Dedifferentiated amniotic fluid mesenchymal stem cell (primary cell): Measurements from ENCODE around the gene RNF207.
"Not testable (repeated sequence)": the region's sequence is repeated elsewhere in the genome, so short reads cannot be mapped to it uniquely, and the experiment has no call there.

ENCODE experiments used
- DNase-seq: peaks from one replicate; pipeline ENCODE4 v3.0.0-alpha.2; 2016; ENCODE audit errors: extremely low spot score

Gene RNF207

GRCh38 chr1:6200188-6200809, 5.6 kb upstream of the RNF207 start:
- DNase-seq: no peak

DNA sequence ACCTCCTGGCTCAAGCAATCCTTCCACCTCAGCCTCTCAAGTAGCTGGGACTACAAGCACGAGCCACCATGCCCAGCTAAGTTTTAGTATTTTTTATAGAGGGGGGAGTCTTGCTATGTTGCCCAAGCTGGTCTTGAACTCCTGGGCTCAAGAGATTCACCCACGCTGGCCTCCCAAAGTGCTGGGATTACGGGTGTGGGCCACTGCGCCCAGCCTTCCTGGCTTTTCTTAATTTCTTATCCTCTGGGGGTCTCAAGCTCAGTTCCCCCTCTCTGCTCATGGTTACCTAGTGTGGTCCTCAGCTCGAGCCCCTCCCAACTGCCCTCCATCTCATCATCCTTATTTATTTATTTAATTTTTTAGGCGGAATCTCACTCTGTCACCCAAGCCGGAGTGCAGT, 3.7 kb upstream of the RNF207 start:
- DNase-seq: no peak

- no peak for DNase-seq
Measured at GRCh38 chr1:6206520-6206855, 569 bp downstream of the RNF207 start.

DNA sequence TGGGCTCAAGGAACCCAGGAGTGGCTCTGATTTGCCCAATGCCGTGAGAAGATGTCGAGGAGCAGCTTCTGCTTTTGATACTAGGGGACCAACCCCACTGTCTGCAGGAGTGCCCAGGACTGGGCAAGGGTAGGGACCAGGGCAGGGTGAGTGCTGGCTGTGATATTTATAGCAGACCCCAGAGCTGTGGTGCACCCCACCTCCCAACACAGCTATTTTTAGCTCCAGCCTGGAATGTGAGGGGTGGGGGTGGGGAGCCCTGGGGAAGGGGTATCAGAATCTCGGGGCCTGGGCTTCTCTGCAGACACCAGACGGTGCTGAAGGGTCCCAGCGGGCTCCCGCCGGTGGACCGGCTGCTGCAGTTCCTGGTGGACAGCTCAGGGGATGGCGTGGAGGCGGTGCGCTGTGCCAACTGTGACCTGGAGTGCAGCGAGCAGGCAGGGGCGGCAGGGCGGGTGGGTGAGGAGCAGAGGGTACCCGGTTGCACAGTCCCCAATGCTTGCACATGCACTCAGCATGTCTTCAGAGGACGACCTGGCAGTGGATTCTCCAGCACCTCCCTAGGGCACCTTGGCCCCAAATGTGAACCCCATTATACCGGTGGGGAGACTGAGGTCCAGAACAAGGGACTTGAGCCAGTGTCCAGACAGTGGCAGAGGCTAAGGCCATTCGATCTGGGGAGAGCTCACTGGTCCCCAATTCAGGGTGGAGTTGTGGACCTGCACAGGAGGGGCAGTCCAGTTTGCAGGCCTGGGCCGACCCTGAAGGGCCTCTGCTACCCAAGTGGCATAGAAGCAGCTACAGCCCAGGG, 1.4 kb downstream of the RNF207 start:
- DNase-seq: no peak

- no peak for DNase-seq
Measured at GRCh38 chr1:6207921-6208320, 2.0 kb downstream of the RNF207 start.

- no peak for DNase-seq
Measured at GRCh38 chr1:6208723-6209660, 3.1 kb downstream of the RNF207 start.

GRCh38 chr1:6209661-6210580, 4.0 kb downstream of the RNF207 start:
- no peak for DNase-seq

DNA sequence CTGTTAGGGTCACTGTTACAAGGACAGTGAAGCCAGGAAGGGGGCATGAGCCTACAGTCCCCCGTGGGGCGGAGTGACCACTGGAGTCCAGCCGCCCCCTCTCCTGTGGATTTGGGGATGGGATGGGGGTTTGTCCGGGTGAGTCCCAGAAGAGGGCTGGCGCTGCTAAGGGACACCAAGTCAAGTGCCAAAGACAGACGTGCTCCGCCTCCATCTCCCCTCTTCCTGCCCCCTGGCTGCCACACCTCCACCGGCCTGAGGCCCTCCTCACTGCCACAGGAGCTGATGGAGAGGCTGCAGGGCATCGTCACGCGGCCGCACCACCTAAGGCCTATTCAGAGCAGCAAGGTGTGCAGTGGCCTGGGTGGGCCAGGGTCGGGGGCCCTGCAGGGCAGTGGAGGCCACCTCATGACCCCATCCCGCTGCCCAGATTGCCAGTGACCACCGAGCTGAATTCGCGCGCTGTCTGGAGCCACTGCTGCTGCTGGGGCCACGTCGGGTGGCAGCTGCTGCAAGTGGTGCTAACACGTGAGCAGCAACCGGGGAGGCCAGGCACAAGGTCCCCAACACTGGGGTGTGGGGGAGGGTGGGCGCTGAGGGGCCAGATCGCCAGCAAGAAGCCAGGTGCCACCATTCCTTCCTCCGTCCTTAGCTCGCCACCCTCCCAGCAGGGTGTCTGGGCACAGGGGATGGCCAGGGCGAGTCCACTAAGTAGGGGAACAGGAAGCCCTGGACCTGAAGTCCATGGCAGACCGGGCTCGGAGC, 4.9 kb downstream of the RNF207 start:
- DNase-seq: no peak

DNA sequence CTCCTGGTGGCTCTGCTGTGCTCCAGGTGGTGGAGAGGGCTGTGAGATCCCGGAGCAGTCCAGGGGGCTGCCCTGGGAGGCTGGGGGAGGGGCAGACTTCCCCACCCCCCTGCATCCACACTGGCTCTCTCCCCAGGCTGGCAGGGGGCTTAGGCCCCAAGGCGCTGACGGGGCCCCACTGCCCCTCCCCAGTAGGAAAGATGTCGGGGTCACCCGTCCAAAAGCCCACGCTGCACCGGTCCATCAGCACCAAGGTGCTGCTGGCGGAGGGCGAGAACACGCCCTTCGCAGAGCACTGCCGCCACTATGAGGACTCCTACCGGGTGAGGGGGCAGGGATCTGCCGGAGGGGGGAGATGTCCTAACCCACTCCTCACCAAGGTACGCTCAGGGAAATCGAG, 5.8 kb downstream of the RNF207 start:
- no peak for DNase-seq

DNA sequence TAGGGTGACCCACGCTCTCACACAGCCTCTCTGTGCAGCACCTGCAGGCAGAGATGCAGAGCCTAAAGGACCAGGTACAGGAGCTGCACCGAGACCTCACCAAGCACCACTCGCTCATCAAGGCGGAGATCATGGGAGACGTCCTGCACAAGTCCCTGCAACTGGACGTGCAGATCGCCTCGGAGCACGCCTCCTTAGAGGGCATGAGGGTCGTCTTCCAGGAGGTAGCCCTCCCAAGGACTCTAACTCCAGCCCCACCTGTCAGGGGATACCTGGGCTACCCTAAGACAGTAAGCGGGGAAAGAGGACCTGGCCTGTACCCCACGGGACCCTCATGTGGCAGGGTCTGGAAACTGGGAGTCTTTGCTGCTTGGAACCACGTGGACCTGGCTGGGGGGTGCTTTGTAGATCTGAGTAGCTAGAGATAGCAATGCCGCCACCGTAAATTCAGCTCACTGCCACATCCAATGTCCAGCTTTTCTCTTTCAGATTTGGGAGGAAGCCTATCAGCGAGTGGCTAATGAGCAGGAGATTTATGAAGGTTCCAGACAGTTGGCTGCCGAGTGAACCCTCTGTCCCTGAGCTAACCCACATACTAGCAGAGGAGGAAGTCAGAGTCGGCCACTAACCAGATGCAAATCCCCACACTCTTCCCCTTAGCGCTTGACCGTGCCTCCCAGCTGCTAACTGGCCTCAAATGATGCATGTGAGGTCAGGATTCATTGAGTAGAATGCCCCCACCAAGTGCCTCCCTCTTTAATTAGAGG, 6.5 kb downstream of the RNF207 start:
- no peak for DNase-seq

- no peak for DNase-seq
Measured at GRCh38 chr1:6218375-6219164, 12.7 kb downstream of the RNF207 start.

DNA sequence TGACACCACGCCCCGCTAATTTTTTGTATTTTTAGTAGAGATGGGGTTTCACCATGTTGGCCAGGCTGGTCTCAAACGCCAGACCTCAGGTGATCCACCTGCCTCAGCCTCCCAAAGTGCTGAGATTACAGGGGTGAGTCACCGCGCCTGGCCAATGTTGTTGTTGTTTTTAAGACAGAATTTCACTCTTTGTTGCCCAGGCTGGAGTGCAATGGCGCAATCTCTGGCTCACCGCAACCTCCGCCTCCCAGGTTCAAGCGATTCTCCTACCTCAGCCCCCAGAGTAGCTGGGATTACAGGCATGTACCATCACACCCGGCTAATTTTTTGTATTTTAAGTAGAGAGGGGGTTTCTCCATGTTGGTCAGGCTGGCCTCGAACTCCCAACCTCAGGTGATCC, 13.7 kb downstream of the RNF207 start:
- DNase-seq: not testable (repeated sequence)

- DNase-seq: no peak
Measured at GRCh38 chr1:6220236-6220635, 14.3 kb downstream of the RNF207 start.

DNA sequence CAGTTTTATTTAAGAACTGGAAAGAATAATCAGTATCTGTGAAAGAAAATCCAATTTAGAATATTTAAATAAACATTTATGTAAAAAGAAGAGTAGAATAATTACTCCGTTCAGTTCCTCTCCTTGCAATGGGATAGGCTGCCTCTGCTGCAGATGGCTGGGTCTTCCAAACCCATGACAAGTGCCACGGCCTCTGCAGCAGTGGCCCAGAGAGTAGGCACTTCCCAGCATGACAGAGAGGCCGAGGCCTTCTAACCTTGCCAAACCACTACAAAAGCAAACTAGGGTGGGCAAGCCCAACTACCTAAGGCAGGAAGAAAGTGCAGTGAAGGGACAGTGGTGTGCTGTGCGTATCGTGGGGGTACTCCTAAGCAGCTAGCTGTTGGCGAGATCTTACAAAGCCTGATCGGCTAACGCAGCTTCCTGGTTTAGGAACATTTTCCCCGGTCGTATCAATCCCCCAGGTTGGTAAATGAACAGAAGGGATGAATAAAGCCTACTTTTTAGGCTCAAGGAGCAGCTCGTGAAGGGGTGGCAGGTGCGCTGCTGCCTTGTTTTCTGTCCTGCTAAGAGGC, 15.4 kb downstream of the RNF207 start:
- no peak for DNase-seq

- DNase-seq: no peak
Measured at GRCh38 chr1:6222636-6223035, 16.7 kb downstream of the RNF207 start.

- DNase-seq: no peak
Measured at GRCh38 chr1:6223617-6224016, 17.7 kb downstream of the RNF207 start.

DNA sequence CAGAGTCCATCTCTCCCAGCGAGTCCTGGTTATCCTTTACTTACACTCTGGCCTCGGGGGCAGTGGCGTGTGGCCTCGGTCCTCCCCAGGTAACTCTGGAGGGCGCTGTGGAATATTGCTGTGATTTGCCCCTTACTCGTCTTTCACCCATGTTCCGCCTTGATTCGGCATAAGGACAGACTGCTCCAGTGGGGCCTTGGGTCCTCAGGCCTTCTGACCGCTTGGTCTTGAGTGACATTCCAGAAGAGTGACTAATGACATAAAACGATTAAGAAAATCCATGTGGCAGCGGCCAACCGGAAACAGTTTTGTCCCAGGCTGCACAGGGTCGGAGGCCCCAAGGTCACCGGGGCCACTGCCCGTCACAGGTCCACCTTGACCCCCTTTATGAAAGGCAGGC, 18.8 kb downstream of the RNF207 start:
- no peak for DNase-seq

DNA sequence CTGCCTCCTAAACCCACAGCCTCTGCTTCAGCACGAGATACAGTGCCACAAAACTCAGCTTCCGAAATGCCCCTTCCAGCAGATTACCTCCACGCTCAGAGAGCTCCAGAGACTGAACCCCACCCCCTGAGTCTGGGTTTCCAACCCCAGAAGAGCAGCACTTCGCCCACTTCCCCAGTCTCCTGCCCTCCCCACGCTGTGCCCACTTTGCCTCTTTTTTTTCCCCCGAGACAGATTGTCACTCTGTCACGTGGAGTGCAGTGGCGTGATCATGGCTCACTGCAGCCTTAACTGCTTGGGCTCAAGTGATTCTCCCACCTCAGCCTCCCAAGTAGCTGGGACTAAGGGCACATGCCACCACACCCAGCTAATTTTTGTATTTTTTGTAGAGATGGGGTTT, 19.7 kb downstream of the RNF207 start:
- no peak for DNase-seq

- no peak for DNase-seq
Measured at GRCh38 chr1:6233376-6233775, 27.5 kb downstream of the RNF207 start.
